HG02870 (cell line): ENCODE data around the gene CRACR2B.

ENCODE experiments used
- ATAC-seq: cut with Tn5 transposase; IDR thresholded peaks from one replicate; pipeline ENCODE4 v1.9.1; 2021; ENCODE audit warnings: mild to moderate bottlenecking, moderate library complexity; ENCODE audit not compliant: unreplicated experiment

The CRACR2B gene

DNA sequence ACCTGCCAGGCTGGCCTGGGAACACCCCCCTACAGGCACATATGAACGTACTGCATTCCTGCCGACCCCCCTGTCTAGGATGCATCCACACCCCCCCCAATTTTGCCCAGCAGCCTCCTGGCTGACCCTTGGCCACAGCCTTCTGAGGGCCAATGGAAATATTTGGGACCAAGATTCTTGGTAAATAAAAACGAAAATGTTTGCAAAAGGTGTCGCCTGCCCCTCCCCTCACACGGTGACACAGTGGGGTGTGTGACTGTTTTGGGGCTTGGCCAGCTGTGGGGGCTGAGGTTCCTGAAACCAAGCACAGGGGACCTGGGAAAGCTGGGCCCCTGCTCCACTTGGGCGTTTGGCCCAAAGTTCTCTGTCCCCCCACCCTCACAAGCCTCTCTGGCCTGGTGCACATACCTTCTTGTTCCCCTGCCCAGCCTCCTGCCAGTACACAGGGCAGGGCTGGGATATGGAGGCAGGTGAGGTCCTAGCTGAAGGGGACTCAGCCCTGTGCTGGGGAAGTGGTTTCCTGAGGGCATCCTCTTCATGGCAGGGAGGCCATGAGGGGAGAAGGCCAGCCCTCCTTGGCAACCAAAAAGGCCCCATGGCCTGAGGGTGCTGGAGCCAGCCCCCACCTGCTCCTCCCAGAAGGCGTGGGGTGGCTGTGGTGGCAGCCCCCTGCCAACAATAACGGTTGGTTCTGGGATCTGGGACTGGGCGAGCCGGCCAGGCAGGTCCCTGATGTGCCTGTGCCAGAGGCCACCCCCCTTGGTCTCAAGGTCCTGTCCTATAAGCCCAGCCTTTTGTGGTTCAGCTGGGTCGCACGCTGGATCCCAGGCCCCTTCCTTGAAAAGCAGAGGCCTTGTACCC, 2.1 kb upstream of the CRACR2B start:
- no peak for ATAC-seq

- ATAC-seq, result no peak
Measured at GRCh38 chr11:826227-826621, 1.5 kb upstream of the CRACR2B start.

DNA sequence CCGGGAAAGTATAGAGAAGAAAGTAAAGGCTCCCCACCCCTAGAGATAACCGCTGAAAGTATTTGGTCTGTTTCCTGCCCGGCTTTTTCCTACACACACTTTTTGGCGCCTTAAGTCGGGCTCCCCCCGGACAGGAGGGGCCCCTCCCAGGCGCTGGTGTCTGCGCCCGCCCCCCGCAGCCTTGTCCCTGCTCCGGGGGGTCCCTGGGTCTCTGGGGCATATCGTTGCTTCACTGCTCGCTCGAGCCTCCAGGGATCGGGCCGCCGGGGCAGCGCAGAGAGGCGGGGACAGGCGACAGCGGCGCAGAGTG, 928 bp upstream of the CRACR2B start:
- ATAC-seq, result no peak

- no peak for ATAC-seq
Measured at GRCh38 chr11:827146-827896, 398 bp upstream of the CRACR2B start.

- no peak for ATAC-seq
Measured at GRCh38 chr11:828506-829175, 922 bp downstream of the CRACR2B start.

DNA sequence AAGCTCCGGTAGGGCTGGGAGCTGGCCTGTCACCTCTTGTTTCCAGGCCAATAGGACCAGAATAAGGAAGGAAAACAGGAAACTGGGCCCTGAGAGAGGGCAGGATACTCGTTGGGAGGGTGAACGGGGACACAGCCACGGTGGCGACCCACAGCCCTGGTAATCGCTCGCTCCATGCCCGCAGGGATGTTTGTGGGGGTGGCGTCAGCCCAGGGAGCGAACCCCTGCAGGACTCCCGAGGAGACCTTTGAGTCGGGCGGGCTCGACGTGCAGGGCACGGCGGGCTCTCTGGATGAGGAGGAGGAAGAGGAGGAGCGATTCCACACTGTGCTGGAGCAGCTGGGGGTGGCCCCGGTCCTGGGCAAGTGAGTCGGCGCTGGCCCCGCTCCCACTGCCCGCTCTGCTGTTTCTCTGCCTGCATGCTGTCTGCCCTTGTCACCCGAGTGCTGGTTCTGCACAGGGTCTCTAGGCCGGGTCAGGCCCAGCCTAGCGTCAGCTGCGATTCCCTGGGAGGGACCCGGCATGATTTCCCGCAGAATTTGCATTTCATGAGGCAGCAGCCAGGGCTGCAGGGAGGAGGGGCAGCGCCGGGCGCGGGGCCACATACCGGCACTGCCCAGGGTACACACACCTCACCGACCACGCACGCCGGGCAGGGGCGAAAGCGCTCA, 1.6 kb downstream of the CRACR2B start:
- no peak for ATAC-seq

- no peak for ATAC-seq
Measured at GRCh38 chr11:829847-830294, 2.2 kb downstream of the CRACR2B start.

DNA sequence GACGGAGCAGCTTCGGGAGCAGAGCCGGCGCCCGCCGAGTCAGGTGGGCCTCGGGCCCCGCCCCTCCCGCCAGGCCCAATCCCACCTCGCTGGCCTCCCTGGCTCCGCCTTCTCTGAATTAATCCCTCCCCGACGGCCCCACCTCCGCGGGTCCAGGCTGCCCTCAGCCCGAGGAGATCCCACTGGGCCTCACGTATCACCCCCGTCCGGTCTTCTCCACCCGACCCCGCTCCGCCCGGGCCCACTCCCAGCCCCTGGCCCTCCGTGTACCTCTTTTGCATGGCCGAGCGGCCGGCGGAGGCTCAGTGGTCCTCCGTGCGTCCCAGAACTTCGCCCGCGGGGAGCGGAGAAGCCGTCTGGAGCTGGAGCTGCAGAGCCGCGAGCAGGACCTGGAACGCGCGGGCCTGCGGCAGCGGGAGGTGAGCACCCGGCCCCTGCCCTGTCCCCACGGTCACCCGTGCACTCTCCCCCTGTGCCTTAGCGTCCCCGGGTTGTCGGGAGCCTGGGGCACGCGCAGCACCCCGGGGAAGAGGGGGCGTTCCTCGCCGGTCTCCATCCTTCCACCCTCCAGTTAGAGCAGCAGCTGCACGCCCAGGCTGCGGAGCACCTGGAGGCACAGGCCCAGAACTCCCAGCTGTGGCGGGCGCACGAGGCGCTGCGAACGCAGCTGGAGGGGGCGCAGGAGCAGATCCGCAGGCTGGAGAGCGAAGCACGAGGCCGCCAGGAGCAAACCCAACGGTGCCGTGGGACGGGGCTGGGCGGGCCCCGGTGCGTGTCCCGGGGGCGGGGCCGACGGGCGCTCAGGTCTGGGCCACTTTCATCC, 2.8 kb downstream of the CRACR2B start:
- ATAC-seq, result peak; percentile 28

DNA sequence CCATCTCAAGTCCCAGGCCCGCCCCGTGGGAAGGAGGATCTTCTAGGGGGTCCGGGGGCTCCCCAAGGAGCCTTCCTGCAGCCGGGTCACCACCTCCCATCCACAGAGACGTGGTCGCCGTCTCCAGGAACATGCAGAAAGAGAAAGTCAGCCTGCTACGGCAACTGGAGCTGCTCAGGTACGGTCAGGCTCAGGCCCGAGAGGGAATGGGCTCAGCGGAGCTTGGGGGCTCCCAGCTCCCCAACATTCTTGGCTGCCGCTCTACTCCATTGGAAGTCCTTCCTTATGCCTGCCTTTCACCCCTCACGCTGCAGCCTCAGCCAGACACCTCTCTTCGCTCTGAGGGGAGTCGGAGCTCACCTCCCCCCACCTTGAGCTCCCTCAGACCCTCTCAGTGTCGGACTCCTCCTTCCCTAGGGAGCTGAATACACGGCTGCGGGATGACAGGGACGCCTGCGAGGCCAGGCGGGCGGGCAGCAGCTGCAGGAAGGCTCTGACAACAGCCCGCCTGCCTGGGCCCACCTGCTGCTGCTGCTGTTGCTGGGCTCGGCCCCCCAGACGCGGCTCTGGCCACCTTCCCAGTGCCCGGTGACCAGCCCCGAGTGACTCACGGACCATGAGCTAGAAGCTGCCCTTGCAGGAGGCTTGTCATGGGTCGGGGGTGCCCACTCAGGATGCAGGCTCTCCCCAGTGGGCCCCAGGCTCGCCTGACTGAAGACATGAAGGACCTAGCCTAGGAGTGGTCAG, 3.6 kb downstream of the CRACR2B start:
- ATAC-seq, result no peak

DNA sequence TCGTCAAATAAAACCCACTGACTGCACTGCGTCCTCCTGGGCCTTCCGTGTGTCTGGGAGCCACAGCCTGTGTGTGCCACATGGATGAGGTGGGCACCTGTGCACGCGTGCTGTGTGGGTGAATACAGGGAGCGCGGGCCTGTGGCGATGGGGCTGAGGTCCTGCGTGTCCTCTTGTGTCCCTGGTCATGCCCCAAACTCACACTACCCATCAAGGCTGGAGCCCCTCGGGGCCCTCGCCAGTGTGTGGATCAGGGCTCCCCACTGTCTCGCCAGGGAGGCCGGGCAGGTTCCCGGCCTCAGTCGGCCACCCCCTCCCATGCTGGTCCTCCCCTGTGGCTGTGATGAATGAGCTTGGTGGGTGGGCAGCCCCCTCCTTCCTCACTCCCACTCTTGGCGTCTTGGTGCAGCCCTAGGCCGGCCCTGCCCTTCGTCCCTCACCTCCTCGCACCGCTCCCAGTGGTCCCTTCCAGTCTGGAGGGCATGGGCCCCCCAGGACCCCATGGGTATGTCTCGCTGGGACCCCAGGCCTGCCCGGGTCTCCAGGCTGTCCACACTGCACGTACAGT, 4.3 kb downstream of the CRACR2B start:
- no peak for ATAC-seq

DNA sequence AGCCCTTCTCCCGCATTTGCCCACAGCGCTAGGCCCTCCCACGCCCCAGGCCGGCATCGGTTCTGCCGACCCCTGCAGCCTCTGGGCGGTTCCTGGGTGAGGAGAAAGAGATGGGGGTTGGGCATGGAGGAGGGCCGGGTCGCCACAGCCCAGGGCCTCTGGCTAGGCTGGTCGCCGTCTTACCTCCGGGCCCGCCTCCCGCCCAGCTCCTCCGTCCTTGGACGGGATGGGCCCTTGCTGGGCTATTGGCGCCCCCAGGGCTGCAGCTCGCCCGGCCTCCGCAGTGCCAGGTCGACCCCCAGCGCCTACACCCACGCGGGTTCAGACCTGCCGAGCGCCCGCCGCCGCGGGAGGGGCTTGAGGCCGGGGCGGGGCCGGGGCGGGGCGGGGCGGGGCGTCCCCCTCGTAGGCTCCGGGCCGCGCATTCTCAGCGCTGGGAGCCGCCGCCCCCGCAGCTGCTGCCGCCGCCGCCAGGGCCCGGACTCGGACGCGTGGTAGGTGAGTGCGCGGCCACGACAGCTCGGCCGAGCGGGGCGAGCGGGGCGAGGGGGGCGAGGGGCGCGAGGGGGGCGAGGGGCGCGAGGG, 4.9 kb downstream of the CRACR2B start, which contains the start of gene CD151:
Gene CD151, plus strand, starts transcription at position 424 of the 585 bp plus-strand sequence. CDS start 3,118 bp downstream, outside the sequence.
- ATAC-seq, result peak; percentile 35

DNA sequence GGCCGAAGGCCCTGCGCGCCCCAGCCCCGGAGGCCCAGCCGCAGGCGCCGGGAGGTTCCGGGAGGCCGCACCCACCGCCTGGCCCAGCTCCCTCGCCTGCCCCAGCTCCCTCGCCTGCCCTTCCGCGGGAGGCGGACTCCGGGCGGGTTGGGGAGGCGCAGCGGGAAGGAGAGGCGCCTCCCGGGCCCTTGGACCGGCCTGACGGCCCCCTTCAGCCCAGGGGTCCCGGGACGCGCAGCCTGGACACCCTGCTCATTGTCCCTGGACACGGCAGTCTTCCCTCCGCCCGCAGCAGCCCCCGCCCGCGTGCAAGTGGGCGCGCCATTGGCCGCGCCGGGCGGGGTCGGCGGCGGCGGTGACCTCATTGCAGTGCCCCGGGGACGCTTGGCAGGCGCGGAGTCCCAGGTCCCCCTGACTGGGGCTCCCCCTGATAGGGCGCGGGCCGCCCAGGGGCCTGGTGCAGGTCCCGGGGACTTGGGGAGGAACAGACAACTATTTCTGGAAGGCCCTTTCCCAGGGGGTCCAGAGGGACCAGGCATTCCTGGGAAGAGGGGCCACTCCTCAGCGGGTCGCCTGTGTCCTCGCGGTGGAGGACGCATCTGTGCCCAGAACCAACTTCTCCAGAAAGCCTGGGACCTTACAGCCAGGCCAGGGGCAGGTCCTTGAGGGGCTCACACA, 5.5 kb downstream of the CRACR2B start:
- peak; percentile 14 for ATAC-seq

DNA sequence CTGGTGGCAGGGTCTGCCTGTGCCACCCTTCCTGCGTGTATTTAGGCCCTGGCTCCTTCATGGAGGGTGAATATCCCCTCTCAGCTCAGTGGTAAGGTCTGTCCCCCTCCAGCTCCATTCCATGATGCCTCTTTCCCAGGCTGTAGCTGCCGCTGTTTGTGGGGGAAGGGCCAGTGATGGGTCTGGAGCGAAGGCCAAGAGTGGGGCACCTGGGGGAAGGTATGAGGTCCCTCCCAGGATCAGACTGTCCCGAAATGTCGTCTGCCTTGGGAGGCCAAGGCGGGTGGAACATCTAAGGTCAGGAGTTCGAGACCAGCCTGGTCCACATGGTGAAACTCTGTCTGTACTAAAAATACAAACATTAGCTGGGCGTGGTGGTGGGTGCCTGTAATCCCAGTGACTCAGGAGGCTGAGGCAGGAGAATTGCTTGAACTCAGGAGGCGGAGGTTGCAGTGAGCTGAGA, 6.2 kb downstream of the CRACR2B start:
- ATAC-seq, result no peak

- no peak for ATAC-seq
Measured at GRCh38 chr11:834371-835316, 6.9 kb downstream of the CRACR2B start.

DNA sequence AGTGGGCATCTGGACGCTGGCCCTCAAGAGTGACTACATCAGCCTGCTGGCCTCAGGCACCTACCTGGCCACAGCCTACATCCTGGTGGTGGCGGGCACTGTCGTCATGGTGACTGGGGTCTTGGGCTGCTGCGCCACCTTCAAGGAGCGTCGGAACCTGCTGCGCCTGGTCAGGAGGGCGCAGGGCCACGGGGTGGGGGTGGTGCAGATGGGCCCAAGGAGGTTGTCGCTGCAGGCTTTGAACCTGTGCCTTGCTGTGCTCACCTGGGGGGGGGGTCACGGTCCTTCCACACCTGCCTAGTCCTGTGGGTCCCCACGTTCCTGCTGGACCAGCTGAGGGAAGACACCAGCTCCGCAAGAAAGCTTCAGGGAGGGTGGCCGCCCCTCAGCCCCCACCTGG, 8.6 kb downstream of the CRACR2B start:
- no peak for ATAC-seq

GRCh38 chr11:836700-837099, 9.0 kb downstream of the CRACR2B start:
- ATAC-seq, result no peak
